Measurements from ENCODE around the gene TBPL1.
"Not testable (repeated sequence)": the region's sequence is repeated elsewhere in the genome, so short reads cannot be mapped to it uniquely, and the experiment has no call there.

Gene TBPL1

GRCh38 chr6:133954657-133955576, 1.9 kb downstream of the TBPL1 start:
- no peak for DNase-seq

DNA sequence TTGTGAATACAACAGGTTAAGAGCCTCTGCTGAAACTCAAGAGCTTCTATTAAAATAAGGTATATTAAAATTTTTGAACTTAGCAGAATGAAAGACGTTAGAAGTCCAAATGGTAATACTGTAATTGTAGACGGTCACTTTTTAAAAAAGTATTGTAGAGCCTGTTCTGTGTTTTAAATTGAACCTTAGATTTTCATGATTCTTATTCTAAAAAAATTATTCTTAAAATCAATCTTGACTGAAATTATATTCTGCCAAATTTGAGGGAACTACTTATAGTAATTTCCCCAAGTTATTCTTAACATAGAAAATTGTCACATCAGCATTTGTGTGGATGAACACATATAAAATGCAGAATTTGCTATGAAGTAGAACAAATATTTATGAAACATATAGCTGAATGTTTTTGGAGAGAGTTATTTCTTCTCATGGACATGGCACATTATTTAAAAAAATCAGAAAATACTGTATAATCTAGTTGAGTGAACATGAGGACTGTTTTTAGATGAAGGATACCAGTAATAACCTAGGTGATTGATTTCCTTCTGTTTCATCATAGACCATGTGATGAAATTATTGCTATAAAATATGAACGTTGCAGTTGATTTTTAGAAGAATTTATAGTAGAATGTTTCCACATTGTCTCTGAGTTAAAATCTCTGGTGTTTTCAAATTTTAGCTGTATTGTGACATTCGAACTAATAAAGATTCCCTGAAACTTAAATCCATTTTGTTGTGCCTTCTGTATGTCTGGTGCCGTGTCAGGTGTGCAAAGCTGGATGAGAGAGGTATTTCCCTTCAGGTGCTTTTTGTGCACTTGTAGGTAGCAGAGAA, 2.8 kb downstream of the TBPL1 start:
- no peak for DNase-seq

- DNase-seq, result no peak
Observed at GRCh38 chr6:133956416-133957049, 3.5 kb downstream of the TBPL1 start.

GRCh38 chr6:133957227-133957626, 4.2 kb downstream of the TBPL1 start:
- DNase-seq, result no peak

- no peak for DNase-seq
Observed at GRCh38 chr6:133957780-133958242, 4.8 kb downstream of the TBPL1 start.

- DNase-seq, result no peak
Observed at GRCh38 chr6:133958791-133959190, 5.8 kb downstream of the TBPL1 start.

DNA sequence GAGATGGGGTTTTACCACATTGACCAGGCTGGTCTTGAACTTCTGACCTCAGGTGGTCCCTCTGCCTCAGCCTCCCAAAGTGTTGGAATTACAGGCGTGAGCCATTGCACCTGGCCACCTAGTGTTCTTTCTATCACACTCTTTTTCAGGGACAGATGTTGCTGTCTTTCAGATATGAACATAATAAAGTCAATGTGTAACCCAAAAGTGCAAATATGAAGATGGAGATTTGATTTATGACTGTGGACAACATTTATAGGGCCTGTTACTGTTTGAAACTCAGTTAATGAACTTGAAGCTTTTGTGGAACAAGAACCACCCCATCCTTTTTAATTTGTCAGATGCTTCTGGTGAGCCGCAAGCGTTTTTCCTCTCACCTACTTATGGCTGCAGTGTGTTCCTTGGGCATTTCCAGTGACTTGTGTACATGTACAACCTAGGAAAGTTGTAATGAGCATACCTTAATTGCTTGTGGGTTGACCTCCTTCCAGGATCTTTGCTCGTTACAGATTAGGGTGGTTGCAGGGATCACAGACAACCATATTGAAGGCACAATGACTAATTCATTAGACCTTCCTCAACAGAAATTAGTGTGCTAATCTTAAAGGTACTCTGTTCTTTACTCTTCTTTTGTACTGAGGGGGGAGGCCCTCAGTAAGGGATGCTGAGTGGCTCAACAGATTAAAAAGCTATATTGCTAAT, 6.8 kb downstream of the TBPL1 start:
- no peak for DNase-seq

GRCh38 chr6:133961831-133962230, 8.8 kb downstream of the TBPL1 start:
- no peak for DNase-seq

- DNase-seq, result no peak
Observed at GRCh38 chr6:133964052-133964451, 11.0 kb downstream of the TBPL1 start.

GRCh38 chr6:133964702-133965101, 11.7 kb downstream of the TBPL1 start:
- no peak for DNase-seq

- DNase-seq, result no peak
Observed at GRCh38 chr6:133965817-133966360, 12.9 kb downstream of the TBPL1 start.

DNA sequence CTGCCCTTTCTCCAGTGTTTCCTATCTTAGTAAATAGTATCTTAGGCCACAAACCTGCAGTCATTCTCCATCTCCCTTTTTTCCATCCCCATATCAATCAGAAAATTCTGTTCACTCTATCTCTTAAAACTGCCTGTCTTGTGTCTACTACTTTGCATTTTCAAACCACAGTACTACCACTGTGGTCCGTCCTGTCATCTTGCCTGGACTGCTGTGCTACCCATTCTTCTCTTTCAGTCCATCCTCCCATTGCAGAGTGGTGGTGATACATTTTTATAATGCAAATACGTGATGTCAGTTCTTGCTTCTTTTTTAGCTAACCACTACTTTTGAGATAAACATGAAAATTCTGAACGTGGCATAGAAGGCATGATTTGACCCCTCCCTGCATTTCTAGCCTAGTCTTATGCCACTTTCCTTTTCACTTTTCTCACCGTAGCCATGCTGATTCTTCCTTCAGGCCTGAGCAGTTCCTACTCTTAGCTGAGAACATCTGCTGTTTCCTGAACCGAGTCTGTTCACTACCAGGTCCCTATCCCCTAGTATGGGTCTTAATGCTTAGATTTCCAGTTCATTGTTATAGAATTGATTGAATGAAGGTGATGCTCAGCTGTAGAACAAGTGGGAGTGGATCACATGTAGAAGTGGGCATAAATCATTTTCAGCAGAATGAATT, 13.8 kb downstream of the TBPL1 start:
- DNase-seq, result no peak

DNA sequence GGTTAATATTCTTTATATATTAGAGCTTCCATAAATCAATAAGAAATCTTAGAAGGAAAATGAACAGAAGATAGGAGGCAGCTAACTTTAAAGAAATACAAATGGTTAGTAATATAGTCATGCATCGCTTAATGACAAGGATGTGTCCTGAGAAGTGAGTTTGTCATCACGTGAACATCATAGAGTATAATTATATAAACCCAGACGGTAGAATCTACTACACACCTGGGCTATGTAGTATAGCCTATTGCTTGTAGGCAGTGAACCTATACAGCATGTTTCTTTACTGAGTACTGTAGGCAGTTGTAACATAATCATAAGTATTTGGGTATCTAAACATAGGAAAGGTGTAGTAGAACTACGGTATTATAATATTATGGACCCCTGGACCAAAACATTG, 14.3 kb downstream of the TBPL1 start:
- DNase-seq, result no peak

DNA sequence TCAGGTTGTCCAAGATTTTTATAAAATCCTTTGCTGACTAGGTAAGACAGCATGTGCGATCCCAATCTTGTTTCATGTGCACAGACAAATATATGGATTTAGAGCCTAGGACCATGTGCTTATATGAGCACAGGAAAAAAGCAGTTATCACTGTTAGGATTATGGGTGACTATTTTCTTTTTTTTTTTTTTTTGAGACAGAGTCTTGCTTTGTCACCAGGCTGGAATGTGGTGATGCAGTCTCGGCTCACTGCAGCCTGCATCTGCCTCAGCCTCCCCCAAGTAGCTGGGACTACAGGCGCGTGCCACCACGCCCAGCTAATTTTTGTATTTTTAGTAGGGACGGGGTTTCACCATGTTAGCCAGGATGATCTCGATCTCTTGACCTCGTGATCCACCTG, 14.8 kb downstream of the TBPL1 start:
- DNase-seq, result not testable (repeated sequence)

DNA sequence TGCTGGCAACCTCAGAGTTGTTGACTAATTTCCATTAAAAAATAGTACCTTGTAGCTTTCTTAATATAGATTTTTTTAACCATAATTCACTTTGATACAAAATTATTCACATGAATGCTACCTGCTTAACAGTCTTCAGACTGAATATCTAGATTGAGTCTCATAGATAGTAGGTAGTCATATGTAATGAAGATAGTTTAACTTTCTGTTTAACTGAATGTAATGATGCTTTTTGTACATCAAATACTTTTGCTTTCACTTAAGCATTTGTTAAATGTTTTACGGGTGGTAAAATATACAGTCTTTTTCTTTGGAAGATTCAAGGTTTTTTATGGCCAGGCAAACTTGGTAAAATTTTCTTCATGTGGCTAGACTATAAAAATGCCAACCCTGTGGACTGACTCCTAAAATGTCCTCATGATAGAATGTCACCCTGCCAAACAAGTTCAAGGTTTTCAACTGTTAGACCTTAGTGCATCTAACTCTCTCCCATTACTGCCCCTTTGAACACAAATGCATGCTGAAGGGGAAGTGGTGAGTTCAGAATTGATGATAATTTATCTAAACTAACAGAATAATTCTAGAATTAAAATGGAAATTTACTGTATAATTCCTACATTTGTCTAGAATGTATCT, 16.4 kb downstream of the TBPL1 start:
- no peak for DNase-seq

DNA sequence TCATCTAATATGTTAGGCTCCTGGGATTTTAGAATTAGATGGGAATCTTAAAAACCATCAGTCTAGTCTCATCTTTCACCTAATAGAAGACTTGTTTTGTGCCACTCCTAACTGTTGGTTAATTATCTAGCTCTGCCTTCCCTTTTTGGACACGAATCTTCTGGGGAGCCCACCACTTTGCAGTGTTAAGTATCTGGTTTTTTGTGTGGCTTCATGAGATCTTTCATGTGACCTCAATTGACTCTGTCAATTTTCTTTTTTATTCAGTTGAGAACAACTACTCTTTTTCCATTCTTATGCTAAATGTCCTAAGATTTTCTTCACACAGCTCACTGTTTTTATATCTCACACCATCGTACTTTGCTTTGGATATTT, 16.9 kb downstream of the TBPL1 start:
- no peak for DNase-seq

DNA sequence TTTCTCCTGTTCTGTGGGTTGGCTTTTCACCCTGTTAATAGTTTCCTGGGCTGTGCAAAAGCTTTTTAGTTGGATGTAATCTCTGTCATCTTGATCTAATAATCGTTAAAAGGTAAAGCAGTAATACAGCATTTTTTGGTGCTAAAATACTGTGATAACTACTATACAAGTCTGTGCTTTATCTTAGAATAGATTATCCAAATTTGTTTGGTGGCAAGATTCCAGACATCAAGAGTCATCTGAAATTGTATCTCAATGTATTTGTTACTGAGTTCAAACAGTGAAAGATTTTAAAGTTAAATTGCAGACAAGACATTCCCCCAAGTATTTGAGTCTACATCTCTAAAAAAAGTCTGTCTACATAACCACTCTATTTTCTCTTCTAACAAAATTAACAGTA, 18.8 kb downstream of the TBPL1 start:
- no peak for DNase-seq

GRCh38 chr6:133972388-133972787, 19.4 kb downstream of the TBPL1 start:
- no peak for DNase-seq

DNA sequence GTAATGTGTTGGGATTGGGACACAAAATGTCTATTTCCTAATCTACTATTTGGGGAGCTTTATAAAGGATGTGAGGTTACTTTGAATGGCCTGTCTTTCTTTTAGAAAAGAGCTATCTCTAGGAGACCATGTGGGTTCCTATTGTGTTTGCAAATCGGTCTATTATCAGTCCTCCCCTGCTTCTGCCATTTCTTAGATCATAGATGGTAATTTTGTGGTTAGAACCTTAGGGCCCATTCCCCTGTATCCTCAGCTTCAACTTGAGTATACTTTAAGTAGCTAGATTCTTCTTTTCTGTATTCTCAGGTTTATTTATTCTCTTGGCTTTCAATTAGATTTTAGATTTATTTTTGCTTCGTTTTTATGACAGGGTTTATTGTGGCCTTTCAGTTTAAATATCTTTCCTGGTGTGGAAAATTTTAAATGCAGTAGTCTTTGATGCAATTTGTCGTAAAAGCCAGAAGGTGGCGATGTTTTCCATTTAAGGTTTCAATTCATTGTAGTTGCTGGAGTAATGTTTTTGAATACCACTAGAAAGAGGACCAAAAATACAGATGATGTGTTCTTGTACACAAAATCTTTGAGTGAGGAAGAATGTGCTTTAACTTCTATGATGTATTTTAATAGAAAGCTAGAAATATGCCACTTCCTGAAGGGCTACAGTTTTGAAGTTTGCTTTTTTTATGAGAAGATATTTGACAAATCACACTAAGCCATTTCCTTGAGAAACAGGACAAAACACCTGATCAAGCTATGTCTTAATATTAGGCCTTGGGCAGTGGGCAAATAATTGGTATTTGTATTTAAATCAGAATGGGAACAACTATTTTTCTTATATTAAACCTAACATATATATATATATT, 20.3 kb downstream of the TBPL1 start:
- DNase-seq, result no peak
